GM10248 (cell line): ENCODE measurements around the gene TSPAN16.
"Not testable (repeated sequence)": the region's sequence is repeated elsewhere in the genome, so short reads cannot be mapped to it uniquely, and the experiment has no call there.

ENCODE experiments used
- CTCF ChIA-PET: fragments of 300-600 bp; sonication (Branson Sonifier 250); formaldehyde crosslinking; extraction: SDS; loops from one replicate; lab custom pipeline; 2021; ENCODE audit warnings: antibody characterized with exemption; lab: Yijun Ruan, JAX
- POLR2A ChIA-PET: fragments of 350-650 bp; sonication (Branson Sonifier 250); formaldehyde crosslinking; extraction: SDS; loops from one replicate; lab custom pipeline; 2020; ENCODE audit warnings: antibody characterized with exemption; lab: Yijun Ruan, JAX
- DNase-seq: peaks from one replicate; pipeline ENCODE4 v3.0.0; 2012; ENCODE audit errors: extremely low spot score
- CTCF ChIP-seq: IDR thresholded peaks from 2 replicates; pipeline ENCODE4 v1.5.1; 2012; ENCODE audit warnings: mild to moderate bottlenecking, low read depth; ENCODE audit errors: extremely low read depth, missing control alignments, control extremely low read depth

TSPAN16 gene

GRCh38 chr19:11338121-11338520 is 42.2 kb downstream of the TSPAN16 start:
- no peak for TF ChIP-seq CTCF
- DNase-seq, result no peak
- ChIA-PET CTCF (interaction anchor here (0.9 to 1.8 kb wide), 3 partner anchors 13 to 43 kb away, joined by 3 to 8 read pairs (median 5); no protein-coding TSS in a partner anchor), POLR2A (no interaction called here)

- CTCF ChIA-PET, result interaction anchor here (1.3 to 1.8 kb wide), 2 partner anchors 14 to 43 kb away, joined by 5 to 8 read pairs; no protein-coding TSS in a partner anchor
- no peak for TF ChIP-seq CTCF
- DNase-seq, result no peak
- POLR2A ChIA-PET, result no interaction called here
Measured at GRCh38 chr19:11338569-11339253, 42.8 kb downstream of the TSPAN16 start.

- TF ChIP-seq CTCF, result no peak
- peak; percentile 97 for DNase-seq
- ChIA-PET POLR2A (interaction anchor here (0.6 kb wide), 1 partner anchor 15 kb away, joined by 3 read pairs; no protein-coding TSS in a partner anchor), CTCF (interaction anchor here (0.8 to 1.8 kb wide), 7 partner anchors 10 to 143 kb away, joined by 3 to 11 read pairs (median 4); no protein-coding TSS in a partner anchor)
Measured at GRCh38 chr19:11339254-11340098, 43.5 kb downstream of the TSPAN16 start, which contains the start of gene RAB3D. TSS of gene RAB3D (minus strand) at chr19:11339657. CDS start at chr19:11337399, 2,258 bp downstream.

GRCh38 chr19:11340099-11340467 is 44.1 kb downstream of the TSPAN16 start:
- POLR2A ChIA-PET, DNase-seq: not testable (repeated sequence)
- CTCF ChIA-PET, result interaction anchor here (0.8 to 1.8 kb wide), 7 partner anchors 9 to 142 kb away, joined by 3 to 11 read pairs (median 4); no protein-coding TSS in a partner anchor

GRCh38 chr19:11342429-11342828 is 46.5 kb downstream of the TSPAN16 start:
- DNase-seq, result no peak
- no peak for TF ChIP-seq CTCF
- ChIA-PET CTCF (interaction anchor here (0.8 to 1.5 kb wide), 4 partner anchors 41 to 140 kb away, joined by 3 to 5 read pairs (median 4); partner anchors contain the start of gene EPOR), POLR2A (no interaction called here)

- TF ChIP-seq CTCF, result no peak
- no peak for DNase-seq
- ChIA-PET CTCF (interaction anchor here (1.0 to 2.6 kb wide), 6 partner anchors 12 to 137 kb away, joined by 3 to 11 read pairs (median 5); no protein-coding TSS in a partner anchor), POLR2A (interaction anchor here (0.5 to 1.6 kb wide), 2 partner anchors 30 to 66 kb away, joined by 5 to 6 read pairs; partner anchors contain the start of gene SWSAP1)
Measured at GRCh38 chr19:11345122-11345803, 49.3 kb downstream of the TSPAN16 start.
